ENCODE data around the gene SRP54.
"Not testable (repeated sequence)": the region's sequence is repeated elsewhere in the genome, so short reads cannot be mapped to it uniquely, and the experiment has no call there.

SRP54 gene

GRCh38 chr14:34982421-34983147 lies at the start of gene SRP54:
SRP54 (plus strand) TSS chr14:34982992; CDS start chr14:34996710, 13,718 bp downstream.
- peak; percentile 100 for DNase-seq

GRCh38 chr14:34933301-34933700 lies 49.5 kb upstream of the SRP54 start:
- DNase-seq: no peak

- no peak for DNase-seq
Observed at GRCh38 chr14:34935488-34935887, 47.3 kb upstream of the SRP54 start.

GRCh38 chr14:34937442-34937841 lies 45.4 kb upstream of the SRP54 start:
- DNase-seq: no peak

GRCh38 chr14:34937876-34938275 lies 44.9 kb upstream of the SRP54 start:
- DNase-seq: no peak

- no peak for DNase-seq
Observed at GRCh38 chr14:34943506-34943905, 39.3 kb upstream of the SRP54 start.

GRCh38 chr14:34944744-34945143 lies 38.0 kb upstream of the SRP54 start:
- DNase-seq: no peak

- DNase-seq: no peak
Observed at GRCh38 chr14:34946699-34947098, 36.1 kb upstream of the SRP54 start.

- no peak for DNase-seq
Observed at GRCh38 chr14:34951286-34951685, 31.5 kb upstream of the SRP54 start.

GRCh38 chr14:34956931-34957330 lies 25.9 kb upstream of the SRP54 start:
- DNase-seq: no peak

- no peak for DNase-seq
Observed at GRCh38 chr14:34957771-34958286, 25.0 kb upstream of the SRP54 start.

- DNase-seq: not testable (repeated sequence)
Observed at GRCh38 chr14:34962106-34962505, 20.7 kb upstream of the SRP54 start.

- no peak for DNase-seq
Observed at GRCh38 chr14:34964977-34965764, 17.6 kb upstream of the SRP54 start.

GRCh38 chr14:34965912-34966311 lies 16.9 kb upstream of the SRP54 start:
- DNase-seq: no peak

GRCh38 chr14:34966413-34966812 lies 16.4 kb upstream of the SRP54 start:
- DNase-seq: peak; percentile 7

- no peak for DNase-seq
Observed at GRCh38 chr14:34970665-34971064, 12.1 kb upstream of the SRP54 start.

GRCh38 chr14:34971381-34971780 lies 11.4 kb upstream of the SRP54 start:
- no peak for DNase-seq

- no peak for DNase-seq
Observed at GRCh38 chr14:34971801-34972200, 11.0 kb upstream of the SRP54 start.

GRCh38 chr14:34978444-34978843 lies 4.3 kb upstream of the SRP54 start:
- no peak for DNase-seq

- no peak for DNase-seq
Observed at GRCh38 chr14:34980337-34980900, 2.4 kb upstream of the SRP54 start.

- peak; percentile 58 for DNase-seq
Observed at GRCh38 chr14:34981743-34982420, 910 bp upstream of the SRP54 start.

GRCh38 chr14:34983148-34983760 lies 462 bp downstream of the SRP54 start:
- no peak for DNase-seq

- no peak for DNase-seq
Observed at GRCh38 chr14:34983786-34984185, 994 bp downstream of the SRP54 start.
